SU-DHL-6 (cell line): ENCODE measurements around the gene GMEB2.

Source experiments
- H2AFZ ChIP-seq: fragments of 200-600 bp; sonication (generic); 2 replicates; pipeline ENCODE4 v1.6.1; 2014; ENCODE audit warnings: low read depth, mild to moderate bottlenecking, moderate library complexity, mixed read lengths, antibody characterized with exemption, low read length; ENCODE audit not compliant: severe bottlenecking
- H3F3A ChIP-seq: fragments of 200-600 bp; shearing (Covaris generic); 2 replicates; pipeline ENCODE4 v1.6.0; 2016; ENCODE audit warnings: antibody characterized with exemption, mild to moderate bottlenecking; ENCODE audit not compliant: insufficient read depth
- H3K27ac ChIP-seq: fragments of 200-600 bp; sonication (generic); 2 replicates; pipeline ENCODE4 v1.5.1; 2016; ENCODE audit warnings: low read depth, mild to moderate bottlenecking, low read length, moderate library complexity, mixed read lengths
- H3K27me3 ChIP-seq: fragments of 200-600 bp; sonication (generic), shearing (Covaris generic); 2 replicates; pipeline ENCODE4 v1.6.0; 2014; ENCODE audit warnings: mild to moderate bottlenecking, low read length
- H3K36me3 ChIP-seq: fragments of 200-600 bp; sonication (generic); 2 replicates; pipeline ENCODE4 v1.6.1; 2014; ENCODE audit warnings: mild to moderate bottlenecking, low read length, mixed read lengths
- H3K4me2 ChIP-seq: fragments of 300-600, 200-600 bp; shearing (Covaris generic), sonication (generic); 2 replicates; pipeline ENCODE4 v1.6.0; 2014; ENCODE audit warnings: low read length, low read depth, mild to moderate bottlenecking; ENCODE audit not compliant: poor library complexity, severe bottlenecking
- H3K4me3 ChIP-seq: fragments of 200-600 bp; sonication (generic); 2 replicates; pipeline ENCODE4 v1.5.1; 2014; ENCODE audit warnings: antibody characterized with exemption, low read length, mild to moderate bottlenecking, mixed read lengths; ENCODE audit not compliant: insufficient read depth, poor library complexity, severe bottlenecking
- H3K79me2 ChIP-seq: fragments of 200-600 bp; sonication (generic); 2 replicates; pipeline ENCODE4 v1.6.1; 2014; ENCODE audit warnings: mild to moderate bottlenecking, low read length, moderate library complexity; ENCODE audit not compliant: insufficient read depth
- H3K9ac ChIP-seq: fragments of 200-600 bp; sonication (generic); 2 replicates; pipeline ENCODE4 v1.7.0; 2014; ENCODE audit warnings: mild to moderate bottlenecking, low read length
- H3K9me2 ChIP-seq: fragments of 200-600 bp; sonication (generic); replicated peaks from 2 replicates; pipeline ENCODE4 v1.6.1; 2014; ENCODE audit warnings: low read length; ENCODE audit not compliant: insufficient read depth
- H3K9me3 ChIP-seq: fragments of 200-600 bp; sonication (generic); 2 replicates; pipeline ENCODE4 v1.6.1; 2014; ENCODE audit warnings: low read length, mixed read lengths; ENCODE audit not compliant: insufficient read depth
- H4K20me1 ChIP-seq: fragments of 200-600 bp; sonication (generic); 2 replicates; pipeline ENCODE4 v1.6.1; 2014; ENCODE audit warnings: low read depth, mild to moderate bottlenecking, antibody characterized with exemption, low read length, moderate library complexity, mixed read lengths
- CTCF ChIP-seq: fragments of 200-600 bp; sonication (generic); IDR thresholded peaks from one replicate; pipeline ENCODE4 v1.5.1; 2017; ENCODE audit warnings: antibody characterized with exemption, mild to moderate bottlenecking, low read length, moderate library complexity; ENCODE audit not compliant: insufficient read depth, poor library complexity, severe bottlenecking
- EZH2phosphoT487 ChIP-seq: fragments of 200-600 bp; sonication (generic), shearing (Covaris generic); conservative IDR thresholded peaks from 2 replicates; pipeline ENCODE4 v1.6.1; 2018; ENCODE audit warnings: mild to moderate bottlenecking, antibody characterized with exemption, low read length, moderate library complexity, mixed read lengths

Gene GMEB2

GRCh38 chr20:63625771-63626423 is 1.0 kb downstream of the GMEB2 start:
- no peaks in the 10 kb centered on the region for H3K36me3 ChIP-seq

GRCh38 chr20:63624486-63624885 is 2.4 kb downstream of the GMEB2 start:
- Histone ChIP-seq H3K27ac (no peak overlapping the region), H3K9ac (no peak overlapping the region), H3K79me2 (peaks cover 59% of the 10 kb centered on the region), H4K20me1 (no peaks in the 10 kb centered on the region), H3F3A (peaks cover 17% of the 10 kb centered on the region; the same call in 1 of the 2 replicates), H3K4me2 (no peak overlapping the region), H3K9me2 (no peaks in the 10 kb centered on the region), H3K4me3 (no peak overlapping the region), H2AFZ (no peak overlapping the region), H3K9me3 (no peaks in the 10 kb centered on the region), H3K36me3 (no peaks in the 10 kb centered on the region), H3K27me3 (no peaks in the 10 kb centered on the region)
- TF ChIP-seq CTCF (no peak), EZH2phosphoT487 (no peak)

More at GRCh38 chr20:63625771-63626423, 1.0 kb downstream of the GMEB2 start:
- peaks cover 48% of the 10 kb centered on the region for H3K79me2 ChIP-seq
- H3K9me3 ChIP-seq = no peaks in the 10 kb centered on the region
- H3K9ac ChIP-seq = peak overlapping the region; percentile 100
- peak overlapping the region; percentile 82 for H3K27ac ChIP-seq
- peak overlapping the region; percentile 66 for H3K4me2 ChIP-seq
- H4K20me1 ChIP-seq = no peaks in the 10 kb centered on the region
- H3F3A ChIP-seq = peaks cover 17% of the 10 kb centered on the region; the same call in 1 of the 2 replicates
- H2AFZ ChIP-seq = peak overlapping the region; percentile 41
- TF ChIP-seq EZH2phosphoT487 = no peak
- no peak for TF ChIP-seq CTCF
- H3K27me3 ChIP-seq = no peaks in the 10 kb centered on the region
- H3K4me3 ChIP-seq = peak overlapping the region; percentile 89
- H3K9me2 ChIP-seq = no peaks in the 10 kb centered on the region

GRCh38 chr20:63622732-63623131 is 4.2 kb downstream of the GMEB2 start:
- Histone ChIP-seq H3K4me2 (no peak overlapping the region), H3F3A (peaks cover 9% of the 10 kb centered on the region; the same call in 1 of the 2 replicates), H3K4me3 (no peak overlapping the region), H3K79me2 (peaks cover 59% of the 10 kb centered on the region), H2AFZ (no peak overlapping the region), H3K9me3 (no peaks in the 10 kb centered on the region), H3K9ac (no peak overlapping the region), H3K9me2 (no peaks in the 10 kb centered on the region), H3K27me3 (no peaks in the 10 kb centered on the region), H4K20me1 (no peaks in the 10 kb centered on the region), H3K36me3 (no peaks in the 10 kb centered on the region), H3K27ac (no peak overlapping the region)
- TF ChIP-seq CTCF (no peak), EZH2phosphoT487 (no peak)
